LNCAP (cell line): Measurements from ENCODE around the gene CDKN3.

Experiments
- CTCF ChIP-seq: fragments of 450-650 bp; IDR thresholded peaks from 2 replicates; pipeline ENCODE4 v1.5.1; 2017; ENCODE audit warnings: mild to moderate bottlenecking

CDKN3 gene

GRCh38 chr14:54374117-54374884, 22.5 kb upstream of the CDKN3 start:
- no peak for TF ChIP-seq CTCF

GRCh38 chr14:54377501-54377900, 19.3 kb upstream of the CDKN3 start:
- TF ChIP-seq CTCF, result no peak

- TF ChIP-seq CTCF, result no peak
Observed at GRCh38 chr14:54381821-54382220, 15.0 kb upstream of the CDKN3 start.

GRCh38 chr14:54383835-54384234, 13.0 kb upstream of the CDKN3 start:
- TF ChIP-seq CTCF, result no peak

- TF ChIP-seq CTCF, result no peak
Observed at GRCh38 chr14:54385556-54385955, 11.3 kb upstream of the CDKN3 start.

- no peak for TF ChIP-seq CTCF
Observed at GRCh38 chr14:54387328-54387727, 9.5 kb upstream of the CDKN3 start.

- no peak for TF ChIP-seq CTCF
Observed at GRCh38 chr14:54392131-54392859, 4.5 kb upstream of the CDKN3 start.
